Stimulated activated CD8-positive, alpha-beta memory T cell treated with anti-CD3 and anti-CD28 coated beads, Interleukin-12 subunit alpha, Interleukin-12 subunit beta, amount 100 ng/mL, for 4 hours (primary cell): ENCODE measurements around the gene SYNPO.
A peak's percentile ranks its signal among the peaks of the same experiment; 100 is the strongest.

Experiments used
- DNase-seq: peaks from one replicate; pipeline ENCODE4 v3.0.0-alpha.2; 2020; ENCODE audit warnings: low read depth

The SYNPO gene

GRCh38 chr5:150689120-150689519, 48.7 kb downstream of the SYNPO start:
- no peak for DNase-seq

DNA sequence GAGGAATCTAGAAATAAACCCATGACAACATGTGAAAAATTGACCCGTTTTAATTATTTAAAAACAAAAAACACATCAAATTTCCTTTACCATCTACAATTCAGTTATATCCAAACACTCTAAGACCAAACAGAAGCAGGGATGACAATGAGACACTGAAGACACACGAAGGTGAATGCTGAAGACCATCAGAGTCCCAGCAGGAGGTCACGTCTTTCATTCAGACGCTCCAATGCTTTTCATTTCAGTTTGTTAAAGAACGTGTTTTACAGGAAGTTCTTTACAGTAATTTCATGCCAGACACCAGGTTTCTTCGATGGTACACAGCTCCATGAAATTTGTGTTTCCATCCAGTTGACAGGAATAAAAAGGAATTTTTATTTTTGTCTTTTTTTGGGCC, 50.3 kb downstream of the SYNPO start:
- DNase-seq, result no peak

- no peak for DNase-seq
Observed at GRCh38 chr5:150692276-150692675, 51.8 kb downstream of the SYNPO start.

GRCh38 chr5:150694612-150695011, 54.2 kb downstream of the SYNPO start:
- DNase-seq, result no peak

DNA sequence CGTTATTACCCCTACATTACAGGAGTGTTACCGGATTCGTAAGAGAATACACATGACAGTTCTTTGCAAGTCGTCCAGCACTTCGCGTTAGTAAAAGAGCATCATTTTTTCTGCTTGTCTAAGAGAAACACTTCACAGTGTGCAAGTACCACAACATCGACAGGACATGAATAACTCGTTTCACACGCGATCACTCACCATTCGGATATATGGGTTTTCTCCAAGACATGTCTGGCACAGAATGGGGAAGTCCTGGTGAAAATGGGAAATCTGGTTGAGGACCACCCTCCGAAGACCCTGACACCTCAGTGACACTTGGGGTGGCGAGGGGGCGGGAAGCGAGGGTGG, 59.8 kb downstream of the SYNPO start:
- no peak for DNase-seq

GRCh38 chr5:150700594-150701377, 60.3 kb downstream of the SYNPO start, which contains the start of gene RBM22:
Gene RBM22 (minus strand): TSS chr5:150701062. CDS start chr5:150700985, 77 bp downstream.
- DNase-seq, result peak; percentile 82

DNA sequence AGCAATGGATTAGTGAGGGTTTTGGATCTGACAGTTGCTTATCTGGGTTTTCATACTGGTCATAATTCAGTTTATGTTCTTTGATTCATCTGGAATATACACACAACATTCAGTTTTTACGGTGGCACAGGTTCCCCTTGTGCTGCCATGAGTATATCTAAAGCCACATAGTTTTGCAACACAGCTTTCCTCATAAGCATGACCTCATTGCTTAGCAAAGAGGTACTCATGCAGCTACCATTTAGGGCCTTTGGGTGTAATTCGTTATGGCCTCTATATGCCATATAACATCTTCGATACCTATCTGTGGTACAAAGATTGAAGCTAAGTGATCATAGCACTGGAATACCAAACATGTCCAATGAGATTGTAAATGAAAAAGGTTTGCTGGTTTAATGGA, 63.3 kb downstream of the SYNPO start:
- DNase-seq, result no peak

DNA sequence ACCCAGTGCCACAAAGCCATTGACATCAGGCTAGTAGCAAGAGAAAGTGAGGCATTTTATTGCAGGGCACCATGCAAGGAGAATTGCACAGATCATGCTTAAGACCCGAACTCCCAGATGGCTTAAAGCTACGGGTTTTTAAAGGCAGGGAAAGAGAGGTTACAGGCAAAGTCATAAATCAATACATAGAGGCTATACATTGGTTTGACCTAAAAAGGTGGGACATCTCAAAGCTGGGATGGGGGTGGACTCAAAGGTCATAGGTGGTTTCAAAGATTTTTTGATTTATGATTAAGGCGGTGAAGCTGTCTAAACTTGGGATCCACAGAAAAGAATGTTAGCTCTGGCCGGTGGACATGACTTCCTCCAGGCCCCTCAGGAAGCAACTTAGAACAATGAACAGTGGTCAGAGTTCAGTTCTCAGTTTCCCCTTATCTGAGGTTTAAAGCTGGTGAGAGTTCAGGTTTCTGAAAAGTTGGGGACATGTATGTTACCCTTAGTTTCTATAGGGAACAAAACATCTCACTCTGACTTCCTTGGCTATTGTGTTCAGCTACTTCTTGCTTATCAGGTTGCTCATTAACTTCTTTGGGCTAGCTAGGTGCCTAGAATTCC, 66.4 kb downstream of the SYNPO start:
- no peak for DNase-seq
